Measurements from ENCODE around the gene PTGES2. TPM values are rescaled to one million over a fixed set of nuclear protein-coding genes. Genes with fewer than 3 reads are reported as not detected.

Gene PTGES2
- total and polyA plus RNA-seq, 4 donors = 22.8 to 41.1 (median 31.5) TPM

DNA sequence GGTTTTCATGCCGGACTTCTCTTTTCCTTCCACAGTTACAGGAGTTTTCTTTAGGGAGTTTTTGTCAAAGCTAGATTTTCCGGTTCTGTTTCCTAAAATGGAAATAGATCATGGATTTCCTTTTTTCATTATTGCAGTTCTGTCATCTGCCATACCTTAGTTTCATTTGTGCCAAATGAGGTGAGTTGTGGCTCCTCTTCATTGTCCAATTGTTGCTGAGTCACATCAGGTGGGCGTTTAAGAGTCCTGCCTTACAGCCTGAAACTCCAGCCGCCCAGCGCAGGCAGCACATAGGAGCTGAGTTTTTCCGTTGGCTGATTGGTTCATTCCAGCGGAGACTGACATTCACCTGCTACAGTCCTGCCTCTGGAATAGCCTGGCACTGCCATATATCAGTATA lies 45.4 kb downstream of the PTGES2 start:
- no peak for TF ChIP-seq ATF3 (IDR thresholded peaks at IDR 0.05)
- TF ChIP-seq GABPA (IDR thresholded peaks at IDR 0.05 in 1 of 2, conservative IDR thresholded peaks at IDR 0.05 in 1 of 2) = no peak
- TF ChIP-seq RXRA (IDR thresholded peaks at IDR 0.05) = no peak
- no peak for TF ChIP-seq NR2F2 (IDR thresholded peaks at IDR 0.05)
- no peak for TF ChIP-seq RAD21 (IDR thresholded peaks at IDR 0.05)
- no peak for TF ChIP-seq HNF4A (conservative IDR thresholded peaks at IDR 0.05)
- Histone ChIP-seq H3K4me1 (ENCODE audit: control insufficient read depth in 4 of 4, insufficient read depth in 4 of 4, low read length in 3 of 4) (peaks cover 0 to 22% (median 13%) of the 10 kb centered on the region in 4 donors), H3K9me3 (ENCODE audit: control insufficient read depth in 4 of 4, low read length in 3 of 4) (no peaks in the 10 kb centered on the region), H3K27me3 (ENCODE audit: control insufficient read depth in 4 of 4, insufficient read depth in 4 of 4, low read length in 3 of 4) (no peaks in the 10 kb centered on the region), H3K36me3 (ENCODE audit: control insufficient read depth in 4 of 4, insufficient read depth in 3 of 4, low read depth in 1 of 4, low read length in 3 of 4) (no peaks in the 10 kb centered on the region), H3K9ac (ENCODE audit: low read depth in 1 of 2, low read length in 2 of 2) (no peak overlapping the region), H3K4me3 (ENCODE audit: low read depth in 1 of 3, low read length in 3 of 3) (no peak overlapping the region), H3K27ac (ENCODE audit: low read depth in 1 of 2, low read length in 2 of 2) (no peak overlapping the region)
- 83% methylated on average over 7 of the region's 7 CpGs for WGBS
- no peak for DNase-seq (ENCODE audit: low spot score)

DNA sequence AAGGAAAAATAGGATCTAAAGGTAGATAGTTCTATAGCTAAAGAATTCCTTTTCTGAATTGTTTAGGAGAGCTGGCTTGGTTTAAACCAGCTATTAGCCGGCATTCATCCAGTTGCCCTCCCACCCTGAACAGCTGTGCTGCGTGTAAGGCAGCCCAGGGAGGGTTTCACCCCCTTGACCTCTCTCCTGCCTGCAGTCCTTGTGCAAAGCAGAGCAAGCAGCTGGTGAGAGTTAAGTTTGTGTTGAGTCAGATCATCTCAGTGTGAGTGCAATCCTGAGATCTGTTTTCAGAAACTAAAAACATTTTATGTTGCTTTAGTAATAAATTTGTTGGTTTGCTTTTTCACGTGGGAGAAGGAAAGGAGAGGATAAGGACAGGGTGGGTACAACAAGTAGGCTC lies 46.5 kb downstream of the PTGES2 start:
- 73% methylated on average over 3 of the region's 3 CpGs for WGBS
- DNase-seq (ENCODE audit: low spot score) = no peak

GRCh38 chr9:128080206-128080605 lies 47.3 kb downstream of the PTGES2 start:
- H3K27ac ChIP-seq (ENCODE audit: low read depth in 1 of 2, low read length in 2 of 2) = no peak overlapping the region
- WGBS = 95% methylated on average over 5 of the region's 5 CpGs
- no peaks in the 10 kb centered on the region for H3K36me3 ChIP-seq (ENCODE audit: control insufficient read depth in 4 of 4, insufficient read depth in 3 of 4, low read depth in 1 of 4, low read length in 3 of 4)
- H3K9ac ChIP-seq (ENCODE audit: low read depth in 1 of 2, low read length in 2 of 2) = no peak overlapping the region
- H3K9me3 ChIP-seq (ENCODE audit: control insufficient read depth in 4 of 4, low read length in 3 of 4) = no peaks in the 10 kb centered on the region
- H3K4me1 ChIP-seq (ENCODE audit: control insufficient read depth in 4 of 4, insufficient read depth in 4 of 4, low read length in 3 of 4) = peaks cover 0 to 22% (median 13%) of the 10 kb centered on the region in 4 donors
- TF ChIP-seq YY1 (IDR thresholded peaks at IDR 0.05) (no peak), ATF3 (IDR thresholded peaks at IDR 0.05) (no peak)
- DNase-seq (ENCODE audit: low spot score) = no peak
- H3K27me3 ChIP-seq (ENCODE audit: control insufficient read depth in 4 of 4, insufficient read depth in 4 of 4, low read length in 3 of 4) = no peaks in the 10 kb centered on the region
- no peak overlapping the region for H3K4me3 ChIP-seq (ENCODE audit: low read depth in 1 of 3, low read length in 3 of 3)

More for the DNA sequence above, 46.5 kb downstream of the PTGES2 start:
- H3K4me1 ChIP-seq (ENCODE audit: control insufficient read depth in 4 of 4, insufficient read depth in 4 of 4, low read length in 3 of 4) = peaks cover 0 to 22% (median 13%) of the 10 kb centered on the region in 4 donors
- H3K36me3 ChIP-seq (ENCODE audit: control insufficient read depth in 4 of 4, insufficient read depth in 3 of 4, low read depth in 1 of 4, low read length in 3 of 4) = no peaks in the 10 kb centered on the region
- no peaks in the 10 kb centered on the region for H3K27me3 ChIP-seq (ENCODE audit: control insufficient read depth in 4 of 4, insufficient read depth in 4 of 4, low read length in 3 of 4)
- H3K4me3 ChIP-seq (ENCODE audit: low read depth in 1 of 3, low read length in 3 of 3) = no peak overlapping the region
- no peaks in the 10 kb centered on the region for H3K9me3 ChIP-seq (ENCODE audit: control insufficient read depth in 4 of 4, low read length in 3 of 4)
- H3K9ac ChIP-seq (ENCODE audit: low read depth in 1 of 2, low read length in 2 of 2) = no peak overlapping the region
- peak overlapping the region in 1 of 2 donors; percentile 45 for H3K27ac ChIP-seq (ENCODE audit: low read depth in 1 of 2, low read length in 2 of 2)
- TF ChIP-seq, protein P1, sequence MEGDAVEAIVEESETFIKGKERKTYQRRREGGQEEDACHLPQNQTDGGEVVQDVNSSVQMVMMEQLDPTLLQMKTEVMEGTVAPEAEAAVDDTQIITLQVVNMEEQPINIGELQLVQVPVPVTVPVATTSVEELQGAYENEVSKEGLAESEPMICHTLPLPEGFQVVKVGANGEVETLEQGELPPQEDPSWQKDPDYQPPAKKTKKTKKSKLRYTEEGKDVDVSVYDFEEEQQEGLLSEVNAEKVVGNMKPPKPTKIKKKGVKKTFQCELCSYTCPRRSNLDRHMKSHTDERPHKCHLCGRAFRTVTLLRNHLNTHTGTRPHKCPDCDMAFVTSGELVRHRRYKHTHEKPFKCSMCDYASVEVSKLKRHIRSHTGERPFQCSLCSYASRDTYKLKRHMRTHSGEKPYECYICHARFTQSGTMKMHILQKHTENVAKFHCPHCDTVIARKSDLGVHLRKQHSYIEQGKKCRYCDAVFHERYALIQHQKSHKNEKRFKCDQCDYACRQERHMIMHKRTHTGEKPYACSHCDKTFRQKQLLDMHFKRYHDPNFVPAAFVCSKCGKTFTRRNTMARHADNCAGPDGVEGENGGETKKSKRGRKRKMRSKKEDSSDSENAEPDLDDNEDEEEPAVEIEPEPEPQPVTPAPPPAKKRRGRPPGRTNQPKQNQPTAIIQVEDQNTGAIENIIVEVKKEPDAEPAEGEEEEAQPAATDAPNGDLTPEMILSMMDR (IDR thresholded peaks at IDR 0.05; ENCODE audit: low read depth, low read length, missing input control) = no peak
- TF ChIP-seq NR2F2 (IDR thresholded peaks at IDR 0.05) = peak; percentile 93
- no peak for TF ChIP-seq YY1 (IDR thresholded peaks at IDR 0.05)
- peak in 1 of 2 donors; percentile 10 for TF ChIP-seq RXRA (IDR thresholded peaks at IDR 0.05)
- TF ChIP-seq RAD21 (IDR thresholded peaks at IDR 0.05) = no peak
- TF ChIP-seq FOXA2 (IDR thresholded peaks at IDR 0.05) = no peak
